Testis (tissue), 2 donors: ENCODE measurements around the gene ZNF675.

ENCODE experiments used
- CTCF ChIP-seq, 3 experiments: fragments of 450-650 bp in 2 of 3; fragments of 200-600 bp in 1 of 3; sonication (generic) in 1 of 3; IDR thresholded peaks; one replicate each; pipeline ENCODE4 v1.5.1; 2016 to 2019; ENCODE audit warnings: antibody characterized with exemption in 3 of 3, mild to moderate bottlenecking in 2 of 3, moderate library complexity in 1 of 3
- POLR2A ChIP-seq: fragments of 450-650 bp; IDR thresholded peaks from one replicate; pipeline ENCODE4 v1.6.1; 2017; ENCODE audit warnings: antibody characterized with exemption, mild to moderate bottlenecking, moderate library complexity

DNA sequence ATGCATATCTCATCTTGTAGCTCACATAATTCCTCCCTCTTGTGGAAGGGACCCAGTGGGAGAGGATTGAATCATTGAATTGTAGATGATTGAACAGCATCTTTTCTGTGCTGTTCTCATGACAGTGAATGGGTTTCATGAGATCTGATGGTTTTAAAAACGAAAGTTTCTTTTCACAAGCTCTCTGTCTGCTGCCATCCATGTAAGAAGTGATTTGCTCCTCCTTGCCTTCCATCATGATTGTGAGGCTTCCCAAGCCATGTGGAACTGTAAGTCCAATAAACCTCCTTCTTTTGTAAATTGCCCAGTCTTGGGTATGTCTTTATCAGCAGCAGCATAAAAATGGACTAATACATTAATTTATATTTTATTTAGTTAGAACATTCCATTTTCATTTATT, 19.6 kb upstream of the ZNF675 start:
- TF ChIP-seq CTCF (IDR thresholded peaks at IDR 0.05) (no peak), POLR2A (no peak)
